Epidermal melanocyte (primary cell): Measurements from ENCODE around the gene KIF5A.

Source experiments
- DNase-seq: peaks from one replicate; pipeline ENCODE4 v3.0.0; 2011; ENCODE audit warnings: low spot score; ENCODE audit not compliant: insufficient read length

Gene KIF5A

GRCh38 chr12:57534991-57535543, 14.8 kb upstream of the KIF5A start:
- DNase-seq: no peak

- DNase-seq: no peak
Observed at GRCh38 chr12:57535764-57536596, 13.9 kb upstream of the KIF5A start.

GRCh38 chr12:57536597-57536942, 13.3 kb upstream of the KIF5A start:
- no peak for DNase-seq

GRCh38 chr12:57539134-57539768, 10.6 kb upstream of the KIF5A start:
- no peak for DNase-seq

- DNase-seq: no peak
Observed at GRCh38 chr12:57541001-57541400, 8.8 kb upstream of the KIF5A start.

- DNase-seq: no peak
Observed at GRCh38 chr12:57541717-57542116, 8.1 kb upstream of the KIF5A start.

- DNase-seq: no peak
Observed at GRCh38 chr12:57543581-57543980, 6.3 kb upstream of the KIF5A start.

- no peak for DNase-seq
Observed at GRCh38 chr12:57545809-57546437, 3.9 kb upstream of the KIF5A start.

GRCh38 chr12:57546438-57547287, 3.2 kb upstream of the KIF5A start, which contains the start of gene DCTN2:
Gene DCTN2 (minus strand): TSS chr12:57547192. CDS start chr12:57547063, 129 bp downstream.
- DNase-seq: peak; percentile 100

GRCh38 chr12:57547288-57548012, 2.4 kb upstream of the KIF5A start:
- no peak for DNase-seq

- no peak for DNase-seq
Observed at GRCh38 chr12:57548013-57548315, 1.9 kb upstream of the KIF5A start.

- DNase-seq: no peak
Observed at GRCh38 chr12:57548488-57548887, 1.4 kb upstream of the KIF5A start.

- DNase-seq: no peak
Observed at GRCh38 chr12:57549203-57549908, 488 bp upstream of the KIF5A start.

GRCh38 chr12:57550641-57551549, 1.1 kb downstream of the KIF5A start:
- no peak for DNase-seq

- no peak for DNase-seq
Observed at GRCh38 chr12:57551637-57552305, 1.9 kb downstream of the KIF5A start.

- DNase-seq: peak; percentile 19
Observed at GRCh38 chr12:57552306-57552651, 2.4 kb downstream of the KIF5A start.

GRCh38 chr12:57552835-57553313, 3.0 kb downstream of the KIF5A start:
- peak; percentile 25 for DNase-seq
